KG1 (cell line): ENCODE measurements around the gene AP2M1.
A peak's percentile ranks its signal among the peaks of the same experiment; 100 is the strongest.
"Not testable (repeated sequence)": the region's sequence is repeated elsewhere in the genome, so short reads cannot be mapped to it uniquely, and the experiment has no call there.

Source experiments
- DNase-seq: peaks from one replicate; lab custom pipeline; 2025; lab: John Stamatoyannopoulos, UW

AP2M1 gene

GRCh38 chr3:184157206-184157605, 17.4 kb upstream of the AP2M1 start:
- DNase-seq = no peak

GRCh38 chr3:184158404-184158803, 16.3 kb upstream of the AP2M1 start:
- DNase-seq = no peak

GRCh38 chr3:184160456-184160855, 14.2 kb upstream of the AP2M1 start:
- DNase-seq = peak; percentile 14

- DNase-seq = not testable (repeated sequence)
Measured at GRCh38 chr3:184162571-184163070, 12.0 kb upstream of the AP2M1 start.

- DNase-seq = no peak
Measured at GRCh38 chr3:184164648-184165330, 9.9 kb upstream of the AP2M1 start.

- DNase-seq = no peak
Measured at GRCh38 chr3:184165543-184165942, 9.1 kb upstream of the AP2M1 start.

GRCh38 chr3:184166671-184167070, 8.0 kb upstream of the AP2M1 start:
- DNase-seq = no peak

- no peak for DNase-seq
Measured at GRCh38 chr3:184167786-184168185, 6.9 kb upstream of the AP2M1 start.

GRCh38 chr3:184168363-184169120, 6.1 kb upstream of the AP2M1 start:
- no peak for DNase-seq

GRCh38 chr3:184169896-184170875, 4.5 kb upstream of the AP2M1 start:
- no peak for DNase-seq

GRCh38 chr3:184171562-184171961, 3.1 kb upstream of the AP2M1 start:
- no peak for DNase-seq

- DNase-seq = no peak
Measured at GRCh38 chr3:184172681-184173373, 1.8 kb upstream of the AP2M1 start.

GRCh38 chr3:184173374-184173722, 1.3 kb upstream of the AP2M1 start:
- no peak for DNase-seq

- no peak for DNase-seq
Measured at GRCh38 chr3:184174284-184174645, 390 bp upstream of the AP2M1 start.

GRCh38 chr3:184175506-184175905, 851 bp downstream of the AP2M1 start:
- DNase-seq = no peak

GRCh38 chr3:184175981-184176376, 1.3 kb downstream of the AP2M1 start:
- DNase-seq = no peak

- no peak for DNase-seq
Measured at GRCh38 chr3:184176377-184177330, 2.0 kb downstream of the AP2M1 start.

- DNase-seq = no peak
Measured at GRCh38 chr3:184177331-184177731, 2.7 kb downstream of the AP2M1 start.

- no peak for DNase-seq
Measured at GRCh38 chr3:184177767-184178306, 3.2 kb downstream of the AP2M1 start.

GRCh38 chr3:184178521-184179138, 4.0 kb downstream of the AP2M1 start:
- no peak for DNase-seq
